ENCODE results near the gene PLXNA1. TPM values are rescaled to one million over a fixed set of nuclear protein-coding genes. Genes with fewer than 3 reads are reported as not detected.

Gene PLXNA1
- total and polyA plus RNA-seq, 4 donors: 26.3 to 65.9 (median 45.0) TPM

DNA sequence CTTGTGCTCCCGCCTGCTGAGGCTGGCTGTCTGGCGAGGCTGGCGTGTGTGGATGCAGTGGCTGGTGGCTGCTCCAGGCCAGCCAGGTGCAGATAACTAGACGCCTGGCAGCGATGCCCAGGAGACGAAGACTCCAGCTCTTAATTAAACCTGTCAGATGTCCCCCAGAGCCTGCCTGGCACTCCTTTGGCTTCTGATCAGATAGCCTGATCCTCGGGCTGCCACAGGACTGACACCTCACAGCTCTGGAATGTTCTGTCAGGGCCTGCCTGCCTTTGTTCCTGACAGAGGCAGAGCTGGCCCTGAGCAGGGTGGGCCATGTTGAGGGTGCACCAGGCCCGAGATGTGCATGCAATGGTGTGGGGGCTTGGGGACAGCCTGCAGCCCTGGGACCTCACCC is 36.5 kb downstream of the PLXNA1 start:
- no peak for DNase-seq (ENCODE audit: low read depth in 4 of 6, low spot score in 6 of 6)
- WGBS (ENCODE audit: insufficient coverage): 90% methylated on average over 8 of the region's 8 CpGs
- H3K27me3 ChIP-seq (ENCODE audit: control insufficient read depth, insufficient read depth, low read length): no peaks in the 10 kb centered on the region

DNA sequence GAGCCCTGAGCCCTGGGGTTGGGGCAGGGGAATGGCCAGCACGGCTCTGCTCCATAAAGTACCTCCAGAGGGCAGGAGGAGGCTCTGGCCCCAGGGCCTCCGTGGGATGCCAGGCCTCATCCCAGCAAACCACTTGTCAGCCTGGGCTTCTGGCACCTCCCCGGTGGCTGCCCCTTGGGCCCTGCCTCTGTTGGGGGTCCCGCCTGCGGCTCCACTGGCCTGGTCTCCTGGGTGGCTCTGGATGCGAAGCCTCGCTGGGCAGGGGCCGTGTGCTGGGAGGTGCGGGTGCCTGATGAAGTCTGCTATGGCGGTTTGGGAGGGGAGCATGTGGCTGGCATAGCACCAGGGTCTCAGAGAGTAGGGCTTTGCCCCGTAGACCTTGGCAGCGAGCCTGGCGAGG is 37.6 kb downstream of the PLXNA1 start:
- no peaks in the 10 kb centered on the region for H3K9me3 ChIP-seq (ENCODE audit: control insufficient read depth, insufficient read depth, low read length)
- peaks cover 96% of the 10 kb centered on the region for H3K36me3 ChIP-seq (ENCODE audit: control insufficient read depth, insufficient read depth, low read length)
- no peak overlapping the region for H3K27ac ChIP-seq (ENCODE audit: low read depth, low read length)
- H3K4me1 ChIP-seq (ENCODE audit: control insufficient read depth, insufficient read depth, low read length): peaks cover 11% of the 10 kb centered on the region
- no peak overlapping the region for H3K4me3 ChIP-seq (ENCODE audit: low read depth, low read length)
- 86% methylated on average over 9 of the region's 13 CpGs for WGBS (ENCODE audit: insufficient coverage)
- H3K27me3 ChIP-seq (ENCODE audit: control insufficient read depth, insufficient read depth, low read length): no peaks in the 10 kb centered on the region
- DNase-seq (ENCODE audit: low read depth in 4 of 6, low spot score in 6 of 6): peak in 1 of 6 donors; percentile 18

More for the DNA sequence above, 36.5 kb downstream of the PLXNA1 start:
- peaks cover 100% of the 10 kb centered on the region for H3K36me3 ChIP-seq (ENCODE audit: control insufficient read depth, insufficient read depth, low read length)
- no peaks in the 10 kb centered on the region for H3K9me3 ChIP-seq (ENCODE audit: control insufficient read depth, insufficient read depth, low read length)
- H3K27ac ChIP-seq (ENCODE audit: low read depth, low read length): no peak overlapping the region
- peaks cover 22% of the 10 kb centered on the region for H3K4me1 ChIP-seq (ENCODE audit: control insufficient read depth, insufficient read depth, low read length)
- no peak overlapping the region for H3K4me3 ChIP-seq (ENCODE audit: low read depth, low read length)

GRCh38 chr3:127022849-127023248 is 39.9 kb downstream of the PLXNA1 start:
- H3K36me3 ChIP-seq (ENCODE audit: control insufficient read depth, insufficient read depth, low read length): peaks cover 93% of the 10 kb centered on the region
- 89% methylated on average over 5 of the region's 7 CpGs for WGBS (ENCODE audit: insufficient coverage)

DNA sequence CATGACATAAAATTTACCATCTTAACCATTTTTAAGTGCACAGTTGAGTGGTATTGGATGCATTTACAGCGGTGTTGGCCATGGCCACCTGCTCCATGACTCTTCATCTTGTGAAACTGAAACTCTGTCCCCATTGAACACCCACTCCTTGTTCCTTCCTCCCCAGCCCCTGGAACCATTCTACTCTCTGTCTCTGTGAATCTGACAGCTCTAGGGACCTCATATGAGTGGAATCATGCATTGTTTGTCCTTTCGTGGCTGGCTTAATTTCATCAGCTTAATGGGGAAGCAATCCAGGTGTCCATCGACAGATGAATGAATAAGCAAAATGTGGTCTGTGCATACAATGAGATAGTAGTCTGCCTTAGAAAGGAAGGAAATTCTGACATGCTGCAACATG is 42.5 kb downstream of the PLXNA1 start:
- H3K27ac ChIP-seq (ENCODE audit: low read depth, low read length): no peak overlapping the region
- no peak overlapping the region for H3K4me3 ChIP-seq (ENCODE audit: low read depth, low read length)
- H3K4me1 ChIP-seq (ENCODE audit: control insufficient read depth, insufficient read depth, low read length): no peaks in the 10 kb centered on the region
- WGBS (ENCODE audit: insufficient coverage): 80% methylated on average over 1 of the region's 3 CpGs
- H3K27me3 ChIP-seq (ENCODE audit: control insufficient read depth, insufficient read depth, low read length): no peaks in the 10 kb centered on the region
- H3K36me3 ChIP-seq (ENCODE audit: control insufficient read depth, insufficient read depth, low read length): peaks cover 93% of the 10 kb centered on the region
- H3K9me3 ChIP-seq (ENCODE audit: control insufficient read depth, insufficient read depth, low read length): no peaks in the 10 kb centered on the region
- DNase-seq (ENCODE audit: low read depth in 4 of 6, low spot score in 6 of 6): no peak

More at GRCh38 chr3:127022849-127023248, 39.9 kb downstream of the PLXNA1 start:
- no peaks in the 10 kb centered on the region for H3K4me1 ChIP-seq (ENCODE audit: control insufficient read depth, insufficient read depth, low read length)
- no peak overlapping the region for H3K27ac ChIP-seq (ENCODE audit: low read depth, low read length)
- H3K9me3 ChIP-seq (ENCODE audit: control insufficient read depth, insufficient read depth, low read length): no peaks in the 10 kb centered on the region
- no peak for DNase-seq (ENCODE audit: low read depth in 4 of 6, low spot score in 6 of 6)
- H3K27me3 ChIP-seq (ENCODE audit: control insufficient read depth, insufficient read depth, low read length): no peaks in the 10 kb centered on the region
- no peak overlapping the region for H3K4me3 ChIP-seq (ENCODE audit: low read depth, low read length)

DNA sequence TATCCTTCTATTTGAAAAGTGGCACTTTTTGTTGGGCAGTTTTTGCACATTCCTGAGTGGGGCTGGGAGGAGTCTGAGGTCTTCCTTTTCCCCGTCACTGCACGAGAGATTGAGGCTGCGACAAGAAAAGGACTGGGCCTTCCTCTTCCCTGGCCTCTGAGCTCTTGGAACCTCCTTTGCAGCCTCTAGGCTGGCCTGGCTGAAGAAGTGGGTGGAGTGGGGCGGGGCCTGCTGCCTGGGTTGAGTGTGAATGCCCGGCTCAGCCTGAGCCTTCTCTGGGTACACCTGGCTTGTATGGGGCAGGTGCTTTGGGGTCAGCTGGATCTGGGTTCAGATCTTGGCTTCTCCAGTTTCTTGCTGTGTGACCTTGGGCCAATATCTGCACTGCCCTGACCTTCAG is 43.1 kb downstream of the PLXNA1 start:
- WGBS (ENCODE audit: insufficient coverage): 95% methylated on average over 5 of the region's 5 CpGs
- H3K36me3 ChIP-seq (ENCODE audit: control insufficient read depth, insufficient read depth, low read length): peaks cover 93% of the 10 kb centered on the region
- no peaks in the 10 kb centered on the region for H3K9me3 ChIP-seq (ENCODE audit: control insufficient read depth, insufficient read depth, low read length)

DNA sequence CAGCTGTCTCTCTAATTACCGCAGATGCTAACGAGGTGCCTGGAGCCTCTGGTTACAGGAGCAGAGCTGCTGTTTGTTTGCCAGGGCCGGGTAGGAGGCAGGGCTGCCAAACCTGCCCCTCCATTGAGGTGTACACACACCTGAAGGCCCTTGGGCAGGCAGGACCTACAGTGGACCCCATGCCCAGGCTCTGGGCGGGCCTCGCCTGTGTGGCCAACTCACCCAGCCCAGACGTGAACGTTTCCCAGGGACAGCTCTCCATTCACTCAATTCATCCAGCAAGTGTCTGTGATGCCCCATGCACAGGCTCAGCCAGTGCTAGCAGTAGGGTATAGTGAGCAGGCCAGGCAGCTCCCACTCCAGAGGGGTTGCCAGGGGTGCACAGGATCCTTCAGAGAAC is 43.7 kb downstream of the PLXNA1 start:
- H3K36me3 ChIP-seq (ENCODE audit: control insufficient read depth, insufficient read depth, low read length): peaks cover 93% of the 10 kb centered on the region
- H3K9me3 ChIP-seq (ENCODE audit: control insufficient read depth, insufficient read depth, low read length): no peaks in the 10 kb centered on the region
- H3K27me3 ChIP-seq (ENCODE audit: control insufficient read depth, insufficient read depth, low read length): no peaks in the 10 kb centered on the region
- DNase-seq (ENCODE audit: low read depth in 4 of 6, low spot score in 6 of 6): no peak
- no peaks in the 10 kb centered on the region for H3K4me1 ChIP-seq (ENCODE audit: control insufficient read depth, insufficient read depth, low read length)
- H3K4me3 ChIP-seq (ENCODE audit: low read depth, low read length): no peak overlapping the region
- WGBS (ENCODE audit: insufficient coverage): 94% methylated on average over 7 of the region's 7 CpGs
- no peak overlapping the region for H3K27ac ChIP-seq (ENCODE audit: low read depth, low read length)

More for the DNA sequence above, 43.1 kb downstream of the PLXNA1 start:
- Histone ChIP-seq H3K27ac (ENCODE audit: low read depth, low read length) (no peak overlapping the region), H3K4me1 (ENCODE audit: control insufficient read depth, insufficient read depth, low read length) (no peaks in the 10 kb centered on the region), H3K4me3 (ENCODE audit: low read depth, low read length) (no peak overlapping the region), H3K27me3 (ENCODE audit: control insufficient read depth, insufficient read depth, low read length) (no peaks in the 10 kb centered on the region)
- DNase-seq (ENCODE audit: low read depth in 4 of 6, low spot score in 6 of 6): no peak

GRCh38 chr3:127027061-127027735 is 44.3 kb downstream of the PLXNA1 start:
- Histone ChIP-seq H3K27me3 (ENCODE audit: control insufficient read depth, insufficient read depth, low read length) (no peaks in the 10 kb centered on the region), H3K27ac (ENCODE audit: low read depth, low read length) (no peak overlapping the region), H3K4me1 (ENCODE audit: control insufficient read depth, insufficient read depth, low read length) (no peaks in the 10 kb centered on the region), H3K36me3 (ENCODE audit: control insufficient read depth, insufficient read depth, low read length) (peaks cover 93% of the 10 kb centered on the region), H3K4me3 (ENCODE audit: low read depth, low read length) (no peak overlapping the region), H3K9me3 (ENCODE audit: control insufficient read depth, insufficient read depth, low read length) (no peaks in the 10 kb centered on the region)
- DNase-seq (ENCODE audit: low read depth in 4 of 6, low spot score in 6 of 6): no peak
- 98% methylated on average over 21 of the region's 21 CpGs for WGBS (ENCODE audit: insufficient coverage)

DNA sequence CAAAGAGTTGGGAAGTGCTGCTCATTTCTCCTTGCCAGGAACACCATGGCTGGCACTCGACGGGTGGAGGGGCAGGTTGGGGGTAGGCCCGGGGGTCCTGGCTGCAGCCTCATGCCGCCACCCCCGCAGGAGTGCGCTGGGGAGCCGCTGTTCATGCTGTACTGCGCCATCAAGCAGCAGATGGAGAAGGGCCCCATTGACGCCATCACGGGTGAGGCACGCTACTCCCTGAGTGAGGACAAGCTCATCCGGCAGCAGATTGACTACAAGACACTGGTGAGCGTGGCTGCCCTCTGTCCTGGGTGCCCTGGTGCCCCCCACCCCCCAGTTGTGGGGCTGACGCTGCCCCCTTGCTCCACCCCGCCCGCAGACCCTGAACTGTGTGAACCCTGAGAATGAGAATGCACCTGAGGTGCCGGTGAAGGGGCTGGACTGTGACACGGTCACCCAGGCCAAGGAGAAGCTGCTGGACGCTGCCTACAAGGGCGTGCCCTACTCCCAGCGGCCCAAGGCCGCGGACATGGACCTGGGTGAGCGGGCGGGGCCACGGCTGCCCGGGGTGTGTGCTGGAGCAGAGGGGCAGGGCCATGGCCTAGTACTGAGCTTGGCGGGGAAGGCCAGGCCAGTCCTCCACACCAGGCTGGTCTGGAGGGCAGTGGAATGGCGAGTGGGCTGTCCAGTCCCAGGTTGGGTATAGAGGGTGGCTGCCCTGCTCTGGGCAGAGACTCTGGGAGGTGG is 45.1 kb downstream of the PLXNA1 start:
- Histone ChIP-seq H3K4me1 (ENCODE audit: control insufficient read depth, insufficient read depth, low read length) (no peaks in the 10 kb centered on the region), H3K36me3 (ENCODE audit: control insufficient read depth, insufficient read depth, low read length) (peaks cover 93% of the 10 kb centered on the region), H3K27me3 (ENCODE audit: control insufficient read depth, insufficient read depth, low read length) (no peaks in the 10 kb centered on the region), H3K27ac (ENCODE audit: low read depth, low read length) (no peak overlapping the region), H3K9me3 (ENCODE audit: control insufficient read depth, insufficient read depth, low read length) (no peaks in the 10 kb centered on the region), H3K4me3 (ENCODE audit: low read depth, low read length) (no peak overlapping the region)
- no peak for DNase-seq (ENCODE audit: low read depth in 4 of 6, low spot score in 6 of 6)
- 95% methylated on average over 29 of the region's 29 CpGs for WGBS (ENCODE audit: insufficient coverage)

DNA sequence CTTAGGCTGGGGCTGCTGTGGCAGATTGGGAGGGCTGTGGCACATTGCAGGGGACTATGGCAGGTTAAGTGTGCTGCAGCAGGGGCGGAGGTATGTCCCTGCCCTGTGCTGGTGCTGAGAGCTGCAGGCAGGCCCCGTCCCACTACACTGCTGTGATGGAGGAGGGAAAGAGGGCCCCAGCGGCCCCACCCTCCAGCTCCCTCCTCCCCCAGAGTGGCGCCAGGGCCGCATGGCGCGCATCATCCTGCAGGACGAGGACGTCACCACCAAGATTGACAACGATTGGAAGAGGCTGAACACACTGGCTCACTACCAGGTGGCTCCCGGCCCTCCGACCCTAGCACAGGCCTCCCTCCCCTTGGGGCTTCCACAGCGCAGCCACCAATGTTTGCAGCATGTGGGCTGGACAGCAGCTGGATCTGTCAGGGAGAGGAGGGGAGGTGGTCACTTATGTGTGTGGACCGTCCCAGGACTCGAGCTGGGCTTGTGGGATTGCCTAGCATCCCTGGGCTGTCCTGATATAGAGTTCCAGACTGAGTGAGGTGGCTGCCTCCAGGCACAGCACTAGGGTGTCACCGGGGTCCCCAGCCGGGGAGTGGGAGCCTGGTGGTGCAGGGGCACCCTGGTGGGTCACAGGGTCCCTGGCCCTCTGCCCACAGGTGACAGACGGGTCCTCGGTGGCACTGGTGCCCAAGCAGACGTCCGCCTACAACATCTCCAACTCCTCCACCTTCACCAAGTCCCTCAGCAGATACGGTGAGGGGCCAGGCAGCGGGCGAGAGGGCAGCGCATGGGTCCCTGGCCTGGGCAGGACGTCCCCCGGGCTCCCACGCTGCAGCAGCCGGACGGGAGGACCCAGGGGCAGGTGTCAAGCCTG is 46.1 kb downstream of the PLXNA1 start:
- H3K27me3 ChIP-seq (ENCODE audit: control insufficient read depth, insufficient read depth, low read length): no peaks in the 10 kb centered on the region
- H3K4me1 ChIP-seq (ENCODE audit: control insufficient read depth, insufficient read depth, low read length): no peaks in the 10 kb centered on the region
- WGBS (ENCODE audit: insufficient coverage): 96% methylated on average over 26 of the region's 30 CpGs
- H3K9me3 ChIP-seq (ENCODE audit: control insufficient read depth, insufficient read depth, low read length): no peaks in the 10 kb centered on the region
- no peak overlapping the region for H3K27ac ChIP-seq (ENCODE audit: low read depth, low read length)
- peaks cover 93% of the 10 kb centered on the region for H3K36me3 ChIP-seq (ENCODE audit: control insufficient read depth, insufficient read depth, low read length)
- no peak for DNase-seq (ENCODE audit: low read depth in 4 of 6, low spot score in 6 of 6)
- no peak overlapping the region for H3K4me3 ChIP-seq (ENCODE audit: low read depth, low read length)
